Hematopoietic multipotent progenitor cell treated with erythropoietin and hydrocortisone succinate and interleukin-3 and kit ligand, for 8 days (in vitro differentiated cells): ENCODE results near the gene WDR93.

Experiments used
- DNase-seq: peaks from one replicate; pipeline ENCODE4 v3.0.0-alpha.2; 2015

Gene WDR93

GRCh38 chr15:89690276-89691218, at the start of gene WDR93, which contains the start of gene PEX11A:
Gene WDR93, plus strand, starts transcription at chr15:89690811. Its CDS starts 10,936 bp downstream, at chr15:89701747.
Gene PEX11A, minus strand, starts transcription at chr15:89690754. Its CDS starts 122 bp downstream, at chr15:89690632.
- DNase-seq, result peak; percentile 84

DNA sequence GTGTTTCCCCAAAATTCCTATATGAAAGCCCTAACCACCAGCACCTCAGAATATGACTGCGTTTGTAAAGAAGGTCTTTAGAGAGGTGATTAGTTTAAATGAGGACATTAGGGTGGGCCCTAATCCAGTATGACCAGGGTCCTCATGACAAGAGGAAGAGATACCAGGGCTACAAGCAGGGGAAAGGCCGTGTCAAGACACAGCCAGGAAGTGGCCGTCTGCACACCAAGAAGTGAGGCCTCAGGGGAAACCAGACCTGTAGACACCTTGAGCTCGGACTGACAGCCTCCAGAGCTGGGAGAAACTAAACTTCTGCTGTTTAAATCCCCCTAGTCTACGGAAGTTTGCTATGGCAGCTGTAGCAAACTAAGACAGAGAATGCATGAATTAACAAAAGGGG, 49.6 kb upstream of the WDR93 start:
- DNase-seq, result no peak

- DNase-seq, result no peak
These were observed 48.5 kb upstream of the WDR93 start for GRCh38 chr15:89642106-89642505.

GRCh38 chr15:89645680-89646079, 44.9 kb upstream of the WDR93 start:
- DNase-seq, result no peak

- no peak for DNase-seq
These were observed 44.0 kb upstream of the WDR93 start for GRCh38 chr15:89646416-89647141.

DNA sequence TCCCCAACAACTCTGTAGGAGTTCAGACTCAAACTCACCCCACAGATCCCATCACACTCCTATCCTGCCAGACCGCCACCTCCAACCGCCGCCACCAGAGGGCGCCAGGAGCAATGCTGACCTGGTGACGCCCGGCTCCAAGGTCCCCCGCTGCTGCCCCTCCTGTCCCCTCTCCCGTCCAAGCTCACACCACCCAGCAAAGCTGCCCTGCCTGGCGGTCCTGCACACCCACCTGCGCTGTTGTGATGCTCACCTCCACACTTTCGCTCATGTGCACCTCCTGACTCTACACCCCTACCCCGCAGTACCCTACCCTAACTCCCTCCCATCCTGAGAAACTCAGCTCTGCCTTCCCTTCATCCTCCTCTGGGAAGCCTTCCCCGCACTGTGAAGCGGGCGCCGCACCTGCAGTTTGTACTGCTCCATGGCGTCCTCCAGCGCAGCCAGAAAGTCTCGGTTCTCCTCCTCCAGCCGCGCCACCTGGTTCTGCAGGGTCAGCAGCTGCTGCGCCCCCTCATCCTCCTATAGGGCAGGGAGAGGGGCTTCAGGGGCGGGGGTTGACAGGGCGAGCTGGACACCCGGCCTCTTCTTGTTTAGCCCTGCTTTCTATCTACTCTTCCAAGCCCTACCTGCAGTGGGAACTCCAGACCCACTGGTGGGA, 43.3 kb upstream of the WDR93 start:
- peak; percentile 58 for DNase-seq

DNA sequence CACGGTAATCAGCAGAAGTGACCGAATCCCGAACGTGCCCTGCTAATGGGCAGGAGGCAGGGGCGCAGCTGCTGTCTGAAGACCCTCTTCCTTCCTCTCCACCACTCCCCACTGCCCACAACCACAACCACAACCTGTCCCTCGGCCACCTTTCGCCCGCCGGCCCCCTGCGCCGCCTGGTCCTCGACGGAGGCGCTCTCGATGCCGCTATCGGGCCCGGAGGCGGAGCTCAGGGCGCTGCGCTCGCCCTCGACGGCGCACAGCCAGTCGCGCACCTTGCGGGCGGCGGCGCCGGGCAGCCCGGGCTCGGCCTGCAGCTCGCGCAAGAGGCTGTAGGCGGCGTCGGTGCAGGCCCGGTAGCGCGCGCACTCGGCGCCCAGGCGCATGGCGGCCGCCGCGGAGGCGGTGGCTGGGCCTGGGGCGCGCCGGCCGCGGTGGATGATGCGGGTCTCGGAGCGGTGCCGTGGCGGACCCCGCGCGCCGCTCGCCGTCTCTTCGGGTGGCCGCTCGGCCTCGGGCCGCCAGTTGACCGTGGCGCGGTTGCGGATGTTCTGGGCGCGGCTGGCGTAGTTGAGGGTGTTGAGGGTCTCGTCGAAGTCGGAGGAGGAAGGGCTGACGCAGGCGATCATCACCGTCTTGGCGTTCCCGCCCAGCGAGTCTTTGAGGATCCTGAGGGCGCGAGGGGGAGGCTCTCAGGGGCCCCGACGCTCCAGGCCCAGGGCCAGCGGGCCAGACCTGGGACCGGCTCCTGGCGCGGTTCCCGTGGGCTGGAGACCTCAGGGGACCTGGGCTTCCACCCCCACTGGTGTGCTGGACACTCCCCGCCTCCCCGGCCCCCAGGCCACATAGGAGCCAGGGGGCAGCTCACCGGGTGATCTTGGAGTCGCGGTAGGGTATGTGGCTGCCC, 42.3 kb upstream of the WDR93 start:
- no peak for DNase-seq

- DNase-seq, result no peak
These were observed 41.5 kb upstream of the WDR93 start for GRCh38 chr15:89649013-89649625.

GRCh38 chr15:89649716-89650115, 40.9 kb upstream of the WDR93 start:
- DNase-seq, result no peak

DNA sequence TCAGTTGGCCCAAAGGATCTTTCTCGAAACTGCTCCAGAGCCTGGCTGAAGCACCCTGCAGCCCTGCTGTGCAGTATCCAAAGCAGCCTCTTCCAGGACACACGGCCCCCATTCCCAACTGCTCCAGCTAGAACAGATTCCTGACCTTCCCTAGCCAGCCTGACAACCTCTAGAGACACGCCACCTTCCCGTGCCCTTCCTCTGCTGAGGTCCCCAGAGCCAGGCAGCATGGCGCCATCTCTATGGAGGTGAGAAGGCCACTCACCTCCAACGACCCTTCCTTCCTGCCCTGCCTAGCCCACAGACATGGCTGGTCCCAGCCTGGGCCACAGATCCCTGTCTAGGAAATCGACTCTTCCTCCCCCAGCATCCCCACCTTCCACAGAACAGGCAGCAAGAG, 38.5 kb upstream of the WDR93 start:
- no peak for DNase-seq

DNA sequence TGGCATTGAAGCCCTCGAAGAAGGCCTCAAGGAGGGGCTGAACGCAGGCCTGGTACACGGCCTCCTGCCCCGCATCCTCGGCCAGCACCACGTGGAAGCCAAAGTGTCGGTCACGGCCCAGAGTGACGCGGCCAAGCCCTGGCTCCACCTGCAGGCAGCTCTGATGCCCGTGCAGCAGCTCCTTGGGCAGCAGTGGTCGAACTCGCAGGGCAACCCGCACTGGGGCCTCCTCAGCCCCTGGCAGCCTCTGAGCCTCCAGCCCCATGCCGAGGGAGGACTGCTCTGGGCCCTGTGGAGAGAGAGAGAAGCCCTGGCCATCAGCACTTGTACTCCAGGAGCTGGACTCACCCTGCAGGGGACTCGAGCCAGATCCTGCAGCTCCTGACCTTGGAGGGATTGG, 37.9 kb upstream of the WDR93 start:
- no peak for DNase-seq

GRCh38 chr15:89653578-89653977, 37.0 kb upstream of the WDR93 start:
- DNase-seq, result no peak

- DNase-seq, result no peak
These were observed 36.3 kb upstream of the WDR93 start for GRCh38 chr15:89654301-89654761.

DNA sequence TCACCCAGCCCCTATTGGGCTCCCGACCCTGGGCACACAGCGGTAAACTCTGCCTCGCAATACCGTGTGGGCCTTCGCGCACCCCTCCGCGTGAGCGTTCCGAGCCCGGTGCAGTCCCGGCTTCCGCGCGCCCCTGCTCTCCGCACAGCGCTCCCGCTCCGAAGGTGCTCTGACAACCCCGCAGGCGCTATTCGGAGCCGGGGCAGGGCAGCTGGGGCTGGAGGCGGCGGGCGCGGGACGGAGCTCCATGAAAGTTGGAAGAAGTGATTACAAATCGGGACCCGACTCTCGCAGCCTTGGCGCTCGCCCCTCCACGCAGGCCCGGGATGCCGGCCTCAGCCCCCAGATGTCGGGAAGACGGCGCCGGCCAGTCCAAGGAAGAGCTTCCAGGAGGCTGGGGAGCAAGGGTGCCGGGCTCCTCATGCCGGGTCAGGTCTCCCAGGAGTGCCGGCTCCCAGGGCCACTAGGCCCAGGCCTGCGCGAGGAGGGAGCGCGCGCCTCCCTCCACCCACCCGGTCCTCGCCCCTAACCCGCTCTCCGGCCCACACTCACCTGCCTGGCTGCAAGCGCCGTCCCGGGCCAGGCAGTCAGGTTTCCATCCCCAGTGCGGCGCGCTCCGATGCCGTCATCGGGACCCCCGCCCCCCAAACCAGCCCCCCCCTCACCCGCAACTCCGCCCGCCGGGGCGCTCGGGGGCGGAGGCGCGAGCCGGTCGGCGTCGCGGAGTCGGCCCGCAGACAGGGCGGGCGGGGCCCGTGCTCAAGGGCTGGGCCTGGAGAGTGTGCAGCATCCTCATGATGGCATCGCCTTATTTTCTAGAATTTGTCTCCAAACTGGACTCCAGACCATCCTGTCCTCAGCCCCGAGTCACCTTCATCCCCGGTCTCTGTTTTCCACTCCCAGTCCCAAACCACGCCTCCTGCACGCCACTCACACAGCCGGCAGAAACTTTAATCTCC, 35.5 kb upstream of the WDR93 start, which contains the start of gene KIF7:
Gene KIF7 (minus strand): TSS at position 621 of the 959 bp plus-strand sequence. CDS start 2,537 bp downstream, outside the sequence.
- DNase-seq, result no peak

DNA sequence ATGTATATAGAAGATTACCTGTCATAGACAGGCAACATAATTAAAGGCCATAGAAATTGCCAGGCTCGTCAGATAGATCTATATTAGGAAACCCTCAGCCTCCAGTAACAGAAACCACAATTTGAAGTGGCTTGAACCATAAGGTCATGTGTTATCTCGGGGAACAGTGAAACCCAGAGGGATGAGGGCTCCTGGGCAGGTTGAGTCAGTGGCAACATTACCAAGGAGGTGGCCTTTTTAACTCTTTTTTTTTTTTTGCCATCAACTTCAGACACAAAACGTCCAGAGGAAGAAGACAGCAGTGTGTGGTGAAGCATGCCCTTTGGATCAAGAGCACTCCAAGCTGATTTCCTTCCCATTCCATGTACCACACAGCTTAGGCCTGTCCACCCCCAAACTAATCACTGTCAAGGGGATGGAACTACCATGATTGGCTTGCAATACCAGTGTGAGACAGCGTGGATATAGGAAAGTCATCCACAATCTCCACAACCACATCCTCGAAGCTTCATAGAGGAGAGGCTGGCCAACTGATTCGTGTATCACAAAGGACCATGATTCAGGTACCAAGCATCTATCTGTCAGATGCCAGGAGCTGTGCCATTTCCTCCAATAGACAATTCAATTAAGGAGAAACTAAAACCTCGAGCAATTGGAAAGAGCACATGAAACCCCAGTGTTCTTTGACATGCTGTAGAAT, 34.3 kb upstream of the WDR93 start:
- no peak for DNase-seq

- DNase-seq, result no peak
These were observed 32.9 kb upstream of the WDR93 start for GRCh38 chr15:89657686-89658200.

DNA sequence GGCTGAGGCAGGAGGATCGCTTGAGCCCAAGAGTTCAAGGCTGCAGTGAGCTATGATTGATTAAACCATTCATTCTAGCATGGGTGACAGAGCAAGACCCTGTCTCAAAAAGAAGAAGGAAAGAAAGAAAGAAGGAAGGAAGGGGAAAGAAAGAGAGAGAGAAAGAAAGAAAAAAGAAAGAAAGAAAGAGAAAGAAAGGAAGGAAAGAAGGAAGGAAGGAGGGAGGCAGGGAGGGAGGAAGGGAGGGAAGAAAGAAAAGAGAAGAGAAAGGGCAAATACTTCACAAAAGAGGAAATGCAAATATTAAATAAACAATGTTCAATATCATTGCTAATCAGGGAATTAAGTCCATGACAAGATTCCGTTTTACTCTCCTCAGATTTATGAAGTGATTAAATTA, 31.3 kb upstream of the WDR93 start:
- DNase-seq, result no peak

- no peak for DNase-seq
These were observed 30.1 kb upstream of the WDR93 start for GRCh38 chr15:89660556-89660955.

GRCh38 chr15:89662893-89663626, 27.6 kb upstream of the WDR93 start:
- peak; percentile 63 for DNase-seq
